GM19372 (cell line): ENCODE measurements around the gene TSKS.

ENCODE experiments used
- ATAC-seq: cut with Tn5 transposase; IDR thresholded peaks from one replicate; pipeline ENCODE4 v1.9.1; 2021; ENCODE audit warnings: mild to moderate bottlenecking, low read depth, moderate library complexity; ENCODE audit not compliant: unreplicated experiment

TSKS gene

DNA sequence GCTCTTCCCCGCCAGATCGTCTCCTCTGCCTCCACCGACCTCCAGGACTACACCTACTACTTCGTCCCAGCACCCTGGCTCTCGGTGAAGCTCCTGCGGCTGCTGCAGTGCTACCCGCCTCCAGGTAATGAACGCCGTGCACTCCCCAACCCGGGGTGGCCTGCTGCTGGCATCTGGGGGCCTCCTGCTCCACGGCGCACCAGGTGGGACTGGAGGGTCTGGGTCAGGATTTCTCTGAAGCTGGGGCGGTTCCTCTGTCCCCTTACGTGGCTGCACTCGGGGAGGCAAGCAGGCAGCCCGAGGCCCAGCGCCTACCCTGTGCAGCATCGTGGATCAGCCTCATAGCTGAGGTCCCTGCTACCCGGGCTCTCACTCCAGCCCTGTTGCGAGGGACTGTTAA, 32.5 kb upstream of the TSKS start:
- no peak for ATAC-seq

- no peak for ATAC-seq
Measured at GRCh38 chr19:49793561-49793840, 30.4 kb upstream of the TSKS start.

DNA sequence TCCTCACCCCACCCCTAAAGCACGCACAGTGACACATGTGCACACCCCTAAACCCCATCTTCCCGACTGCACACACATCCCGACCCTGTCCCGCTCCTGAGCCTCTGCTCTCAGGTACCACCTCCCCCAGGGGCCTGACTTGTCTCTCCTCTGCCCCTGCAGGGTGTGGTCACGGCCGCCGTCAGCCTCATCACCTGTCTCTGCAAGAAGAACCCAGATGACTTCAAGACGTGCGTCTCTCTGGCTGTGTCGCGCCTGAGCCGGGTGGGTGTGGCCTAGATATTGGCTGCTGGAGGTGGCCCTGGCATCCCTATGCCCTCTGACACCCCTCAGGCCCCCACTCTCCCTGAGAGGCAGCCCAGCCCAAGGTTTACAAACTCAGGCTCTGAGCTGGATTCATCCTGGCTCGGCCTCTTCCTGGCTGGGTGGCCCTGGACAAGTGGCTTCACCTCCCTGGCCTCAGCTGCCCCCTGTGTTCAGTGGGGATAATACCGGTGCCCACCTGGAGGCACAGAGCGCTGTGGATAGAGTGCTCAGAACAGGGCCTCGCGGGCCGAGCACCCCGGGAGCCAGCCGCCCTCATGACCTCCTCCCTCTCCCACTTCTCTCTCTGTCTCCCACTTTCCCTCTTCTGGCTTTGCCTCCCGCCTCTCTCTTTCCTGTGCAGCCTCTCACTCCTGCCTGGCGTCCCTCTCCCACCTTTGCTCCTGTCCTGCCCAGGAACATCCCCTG, 29.9 kb upstream of the TSKS start:
- ATAC-seq: no peak

- ATAC-seq: no peak
Measured at GRCh38 chr19:49791776-49792445, 28.8 kb upstream of the TSKS start.

DNA sequence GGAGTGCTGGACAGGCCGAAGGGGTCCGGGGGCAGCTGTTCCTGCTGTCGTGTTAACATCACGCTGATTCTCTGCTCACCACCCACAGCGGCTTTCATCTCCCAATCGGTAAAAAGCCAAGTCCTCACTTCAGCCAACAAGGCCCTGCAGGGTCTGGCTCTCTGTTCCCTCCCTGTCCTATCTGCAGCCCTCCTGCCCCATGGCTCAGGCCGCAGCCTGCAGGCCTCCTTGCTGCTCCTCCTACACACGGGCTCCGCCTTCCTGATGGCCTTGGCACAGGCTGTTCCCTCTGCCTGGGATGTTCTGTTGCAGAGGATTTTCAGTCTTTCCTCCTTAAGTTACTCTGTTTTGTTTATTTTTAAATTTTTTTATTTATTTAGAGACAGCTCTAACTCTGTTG, 27.8 kb upstream of the TSKS start:
- ATAC-seq: no peak

GRCh38 chr19:49788857-49789256, 25.8 kb upstream of the TSKS start:
- no peak for ATAC-seq

GRCh38 chr19:49787746-49788145, 24.6 kb upstream of the TSKS start:
- no peak for ATAC-seq

- no peak for ATAC-seq
Measured at GRCh38 chr19:49786376-49786820, 23.3 kb upstream of the TSKS start.

GRCh38 chr19:49782515-49782914, 19.4 kb upstream of the TSKS start:
- no peak for ATAC-seq

- ATAC-seq: no peak
Measured at GRCh38 chr19:49781394-49781793, 18.3 kb upstream of the TSKS start.

- no peak for ATAC-seq
Measured at GRCh38 chr19:49780861-49781260, 17.8 kb upstream of the TSKS start.

- no peak for ATAC-seq
Measured at GRCh38 chr19:49779731-49780555, 16.8 kb upstream of the TSKS start.

- no peak for ATAC-seq
Measured at GRCh38 chr19:49776371-49776764, 13.3 kb upstream of the TSKS start.

- ATAC-seq: no peak
Measured at GRCh38 chr19:49775742-49776370, 12.8 kb upstream of the TSKS start.

DNA sequence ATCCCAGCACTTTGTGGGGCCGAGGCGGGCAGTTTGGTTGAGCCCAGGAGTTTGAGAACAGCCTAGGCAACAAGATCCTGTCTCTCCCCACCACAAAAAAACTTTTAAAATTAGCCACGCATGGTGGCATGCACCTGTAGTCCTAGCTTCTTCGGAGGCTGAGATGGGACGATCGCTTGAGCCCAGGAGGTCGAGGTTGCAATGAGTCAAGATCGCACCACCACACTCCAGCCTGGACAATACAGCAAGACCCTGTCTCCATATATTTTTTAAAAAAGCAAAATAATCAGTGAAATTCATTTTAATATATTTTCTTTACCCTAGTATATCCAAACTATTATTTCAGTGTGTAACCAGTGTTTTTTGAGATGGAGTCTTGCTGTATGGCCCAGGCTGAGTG, 11.9 kb upstream of the TSKS start:
- ATAC-seq: no peak

GRCh38 chr19:49773663-49774350, 10.7 kb upstream of the TSKS start:
- ATAC-seq: no peak

DNA sequence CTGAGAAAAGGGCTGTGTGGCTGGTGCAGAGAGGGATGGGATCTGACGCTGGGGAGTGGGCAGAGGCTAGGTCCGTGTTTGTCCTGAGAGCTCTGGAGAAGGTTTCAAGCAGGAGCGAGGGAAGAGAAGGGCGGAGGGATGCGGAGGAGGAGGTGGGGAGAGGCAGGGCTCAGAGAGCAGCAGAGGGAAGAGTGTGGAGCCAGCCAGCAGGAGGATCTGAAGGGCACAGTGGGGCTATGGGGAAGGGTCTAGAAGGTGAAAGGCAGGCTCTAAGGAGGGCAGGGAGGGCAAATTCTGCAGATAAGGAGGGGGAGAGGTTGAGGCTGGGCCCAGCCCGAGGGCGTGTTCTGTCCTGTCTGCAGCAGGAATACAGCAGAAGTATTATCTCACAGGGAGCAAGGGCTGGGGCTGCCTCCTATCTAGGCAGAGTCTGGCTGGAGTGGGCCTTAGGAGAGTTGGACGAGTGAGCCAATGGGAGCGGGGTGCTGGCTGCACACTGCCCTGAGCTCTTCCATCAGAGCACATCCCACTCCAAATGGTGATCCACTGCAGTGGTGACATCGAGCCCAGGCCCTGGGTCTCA, 9.8 kb upstream of the TSKS start:
- ATAC-seq: no peak

DNA sequence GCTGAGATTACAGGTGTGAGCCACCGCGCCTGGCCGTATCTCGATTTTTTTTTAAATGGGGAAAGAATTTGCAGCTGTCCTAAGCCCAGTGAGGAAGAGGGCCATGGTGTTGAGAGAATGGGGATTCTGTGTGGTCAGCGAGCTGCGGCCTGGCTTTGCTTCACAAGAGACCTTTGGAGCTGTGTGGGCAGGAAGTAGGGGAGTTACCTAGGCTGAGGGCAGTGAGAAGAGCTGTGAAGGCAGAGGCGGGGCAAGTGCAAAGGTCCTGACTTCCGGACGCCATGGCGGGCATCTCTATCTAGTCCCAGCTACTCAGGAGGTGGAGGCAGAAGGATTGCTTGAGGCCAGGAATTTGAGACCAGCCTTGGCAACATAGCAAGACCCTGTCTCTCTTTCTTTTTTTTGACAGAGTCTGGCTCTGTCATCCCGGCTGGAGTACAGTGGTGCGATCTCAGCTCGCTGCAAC, 8.6 kb upstream of the TSKS start:
- no peak for ATAC-seq

DNA sequence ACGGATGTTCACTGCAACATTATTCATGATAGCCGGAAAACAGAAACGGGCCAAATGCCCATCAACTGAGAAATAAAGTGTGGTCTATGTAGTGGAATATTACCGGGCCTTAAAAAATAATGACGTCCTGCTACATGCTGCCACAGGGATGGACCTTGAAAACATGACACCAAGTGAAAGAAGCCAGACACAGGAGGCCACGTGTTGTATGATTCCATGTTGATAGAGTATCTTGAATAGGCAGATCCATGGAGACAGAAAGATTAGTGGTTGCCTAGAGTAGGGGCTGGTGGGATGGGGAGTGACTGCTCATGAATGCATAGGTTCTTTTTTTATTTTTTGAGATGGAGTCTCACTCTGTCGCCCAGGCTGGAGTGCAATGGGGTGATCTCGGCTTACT, 7.4 kb upstream of the TSKS start:
- ATAC-seq: no peak

DNA sequence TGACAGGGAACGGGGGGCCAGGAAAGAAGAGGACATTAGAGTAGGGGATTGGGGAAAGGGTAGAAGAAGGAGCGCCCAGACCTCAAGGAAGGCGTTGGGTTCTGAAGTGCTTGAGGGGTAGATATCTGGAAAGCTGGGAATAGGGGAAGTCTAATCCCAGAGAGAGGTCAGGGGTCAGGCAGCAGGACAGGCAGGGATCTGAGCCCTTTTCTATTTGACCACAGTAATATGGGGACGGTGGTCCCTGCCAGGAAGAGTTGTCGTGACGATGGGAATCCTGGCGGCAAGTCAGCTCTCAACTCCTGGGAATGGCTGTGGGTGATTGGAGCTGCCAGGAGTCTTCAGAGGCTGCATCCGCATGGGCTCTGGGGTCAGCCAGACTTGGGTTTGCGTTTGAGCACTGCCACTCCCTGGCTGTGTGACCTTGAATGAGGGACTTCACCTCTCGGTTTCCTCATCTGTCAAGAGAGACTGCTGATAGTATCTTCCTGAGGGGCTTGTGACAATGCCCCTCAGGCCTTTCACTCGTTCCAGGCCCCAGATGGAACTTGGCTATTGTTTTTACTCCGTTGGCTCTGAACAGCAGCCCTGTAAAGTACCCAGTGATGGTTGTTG, 5.0 kb upstream of the TSKS start:
- ATAC-seq: no peak
